HG03460 (cell line): ENCODE measurements around the gene HPSE.

Experiments
- ATAC-seq: cut with Tn5 transposase; IDR thresholded peaks from one replicate; pipeline ENCODE4 v1.9.1; 2021; ENCODE audit not compliant: unreplicated experiment

HPSE gene

GRCh38 chr4:83250687-83251446 lies 83.8 kb downstream of the HPSE start:
- no peak for ATAC-seq

- ATAC-seq: no peak
Observed at GRCh38 chr4:83248486-83248885, 86.2 kb downstream of the HPSE start.

GRCh38 chr4:83247415-83248357 lies 87.0 kb downstream of the HPSE start:
- ATAC-seq: no peak
